CD4-positive, alpha-beta T cell treated with Interleukin-4 for 4 hours (primary cell): ENCODE data around the gene BHLHE40.
"Not testable (repeated sequence)": the region's sequence is repeated elsewhere in the genome, so short reads cannot be mapped to it uniquely, and the experiment has no call there.

Experiments used
- DNase-seq: peaks from one replicate; pipeline ENCODE4 v3.0.0-alpha.2; 2020

BHLHE40 gene

GRCh38 chr3:4979428-4980228, at the start of gene BHLHE40:
TSS of gene BHLHE40 (plus strand) at chr3:4979437. CDS start at chr3:4979719, 282 bp downstream.
- no peak for DNase-seq

- DNase-seq = no peak
Observed at GRCh38 chr3:4930501-4930900, 48.7 kb upstream of the BHLHE40 start.

- no peak for DNase-seq
Observed at GRCh38 chr3:4934050-4934449, 45.2 kb upstream of the BHLHE40 start.

- DNase-seq = no peak
Observed at GRCh38 chr3:4935347-4935746, 43.9 kb upstream of the BHLHE40 start.

GRCh38 chr3:4936982-4937614, 42.1 kb upstream of the BHLHE40 start:
- DNase-seq = no peak

GRCh38 chr3:4938281-4938982, 40.8 kb upstream of the BHLHE40 start:
- no peak for DNase-seq

GRCh38 chr3:4939276-4939675, 40.0 kb upstream of the BHLHE40 start:
- no peak for DNase-seq

GRCh38 chr3:4940985-4941384, 38.3 kb upstream of the BHLHE40 start:
- DNase-seq = no peak

GRCh38 chr3:4943549-4943948, 35.7 kb upstream of the BHLHE40 start:
- no peak for DNase-seq

- no peak for DNase-seq
Observed at GRCh38 chr3:4945324-4945723, 33.9 kb upstream of the BHLHE40 start.

- DNase-seq = no peak
Observed at GRCh38 chr3:4947028-4947427, 32.2 kb upstream of the BHLHE40 start.

GRCh38 chr3:4948395-4948794, 30.8 kb upstream of the BHLHE40 start:
- DNase-seq = no peak

- DNase-seq = no peak
Observed at GRCh38 chr3:4949004-4949403, 30.2 kb upstream of the BHLHE40 start.

GRCh38 chr3:4949659-4950058, 29.6 kb upstream of the BHLHE40 start:
- DNase-seq = no peak

- no peak for DNase-seq
Observed at GRCh38 chr3:4950351-4950784, 28.9 kb upstream of the BHLHE40 start.

- DNase-seq = no peak
Observed at GRCh38 chr3:4950948-4951347, 28.3 kb upstream of the BHLHE40 start.

GRCh38 chr3:4953119-4953518, 26.1 kb upstream of the BHLHE40 start:
- no peak for DNase-seq

GRCh38 chr3:4954256-4955000, 24.8 kb upstream of the BHLHE40 start:
- DNase-seq = no peak

GRCh38 chr3:4956099-4956498, 23.1 kb upstream of the BHLHE40 start:
- DNase-seq = no peak

GRCh38 chr3:4956738-4957137, 22.5 kb upstream of the BHLHE40 start:
- no peak for DNase-seq

GRCh38 chr3:4957978-4958377, 21.3 kb upstream of the BHLHE40 start:
- DNase-seq = no peak

GRCh38 chr3:4959180-4959579, 20.1 kb upstream of the BHLHE40 start:
- no peak for DNase-seq

GRCh38 chr3:4961865-4962264, 17.4 kb upstream of the BHLHE40 start:
- DNase-seq = not testable (repeated sequence)
